Airway epithelial cell (primary cell): ENCODE results near the gene GMPS. TPM values are rescaled to one million over a fixed set of nuclear protein-coding genes. Genes with fewer than 3 reads are reported as not detected.

Experiments
- total RNA-seq: library from RNA; depleted of rRNA; stranded (reverse); fragments of >200 nt; gene quantifications from 2 replicates; pipeline ENCODE4 v1.2.3, GENCODE V29; 2015

The GMPS gene
- total RNA-seq: 45.7 and 54.1 TPM in 2 replicates

DNA sequence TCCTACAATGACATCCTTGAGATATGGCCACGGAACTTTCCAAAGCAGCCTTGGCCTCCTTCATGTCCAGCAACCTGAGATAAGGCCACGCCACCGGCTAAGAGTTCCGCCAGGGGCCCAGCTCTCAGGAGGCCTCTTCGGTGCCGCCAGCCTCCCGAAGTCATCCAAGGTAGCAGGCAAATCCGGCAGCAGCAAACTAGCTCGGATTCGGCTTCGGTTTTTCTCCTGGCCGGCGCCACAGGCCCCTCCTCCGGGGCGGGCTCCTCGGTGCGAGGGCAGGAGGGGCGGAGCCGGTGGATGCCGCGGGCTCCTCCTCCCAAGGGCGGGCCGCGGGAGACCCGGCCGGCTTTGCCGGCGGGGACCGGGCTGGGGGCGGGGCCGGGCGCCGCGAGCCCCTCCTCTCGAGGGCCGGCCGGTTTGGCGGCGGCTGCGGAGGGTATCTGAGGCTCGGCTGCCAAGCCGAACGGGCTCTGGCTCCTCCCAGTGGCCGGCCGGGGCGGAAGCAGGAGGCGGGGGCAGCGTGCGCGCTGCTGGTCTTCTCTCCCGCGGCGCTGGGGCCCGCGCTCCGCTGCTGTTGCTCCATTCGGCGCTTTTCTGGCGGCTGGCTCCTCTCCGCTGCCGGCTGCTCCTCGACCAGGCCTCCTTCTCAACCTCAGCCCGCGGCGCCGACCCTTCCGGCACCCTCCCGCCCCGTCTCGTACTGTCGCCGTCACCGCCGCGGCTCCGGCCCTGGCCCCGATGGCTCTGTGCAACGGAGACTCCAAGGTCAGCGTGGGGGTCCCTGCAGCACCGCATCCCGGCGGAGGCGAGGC lies at the start of gene GMPS:
GMPS (plus strand) TSS at position 518 of the 812 bp plus-strand sequence; CDS start at position 739, 221 bp downstream.

DNA sequence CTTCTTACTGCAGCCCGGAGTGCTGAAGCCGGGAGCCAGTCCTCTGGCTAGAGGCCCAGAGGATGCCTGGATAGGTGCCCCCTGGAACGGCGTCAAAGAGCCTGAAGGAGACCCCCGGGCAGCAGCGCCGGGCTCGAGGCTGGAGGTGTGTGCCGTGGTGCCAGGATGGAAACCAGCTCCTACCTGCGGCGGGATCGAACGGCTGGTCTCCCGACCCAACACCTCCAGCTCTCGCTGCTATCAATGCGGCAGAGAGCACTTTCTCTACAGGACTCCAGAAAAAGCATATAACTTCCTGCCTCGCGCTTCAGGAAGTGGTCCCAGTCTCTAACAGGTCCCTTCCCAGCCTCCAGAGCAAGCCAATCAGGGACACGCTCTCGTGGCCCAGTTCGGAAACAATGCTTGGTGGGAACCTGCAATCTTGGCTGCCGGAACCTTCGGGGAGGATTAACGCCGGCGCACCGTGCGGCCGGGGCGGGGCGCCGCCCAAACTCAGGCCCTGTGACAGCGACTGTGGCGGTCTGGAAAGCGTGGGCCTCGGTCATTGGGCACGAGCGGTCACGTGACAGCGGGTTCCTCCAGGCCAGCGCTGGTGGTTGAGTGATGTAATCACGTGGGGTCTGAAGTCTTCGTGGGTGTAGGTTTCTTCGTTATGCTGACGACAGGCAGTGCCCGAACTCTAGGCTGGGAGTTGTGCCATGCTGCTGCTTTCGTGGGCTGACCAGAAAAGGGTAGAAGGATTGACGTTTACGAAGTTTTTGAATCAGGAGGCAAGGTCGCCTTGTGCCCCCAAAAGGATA lies 16.1 kb upstream of the GMPS start, which contains the start of gene SLC33A1:
SLC33A1 (minus strand) TSS at position 287 of the 800 bp plus-strand sequence. CDS start 430 bp downstream, outside the sequence.

Other genes with a start within 250 kb of the GMPS start
- 0.23 and 0.49 TPM in 2 replicates for gene PLCH1, start 125.6 kb upstream of the GMPS start, total RNA-seq
- 2.8 and 3.0 TPM in 2 replicates for gene C3orf33, start 64.4 kb upstream of the GMPS start, total RNA-seq
- gene SLC33A1, start 16.2 kb upstream of the GMPS start, total RNA-seq: 21.8 and 25.5 TPM in 2 replicates
- 0.28 and 0.42 TPM in 2 replicates for gene KCNAB1, start 249.9 kb downstream of the GMPS start, total RNA-seq